ENCODE results near the gene PPM1D.

Gene PPM1D

DNA sequence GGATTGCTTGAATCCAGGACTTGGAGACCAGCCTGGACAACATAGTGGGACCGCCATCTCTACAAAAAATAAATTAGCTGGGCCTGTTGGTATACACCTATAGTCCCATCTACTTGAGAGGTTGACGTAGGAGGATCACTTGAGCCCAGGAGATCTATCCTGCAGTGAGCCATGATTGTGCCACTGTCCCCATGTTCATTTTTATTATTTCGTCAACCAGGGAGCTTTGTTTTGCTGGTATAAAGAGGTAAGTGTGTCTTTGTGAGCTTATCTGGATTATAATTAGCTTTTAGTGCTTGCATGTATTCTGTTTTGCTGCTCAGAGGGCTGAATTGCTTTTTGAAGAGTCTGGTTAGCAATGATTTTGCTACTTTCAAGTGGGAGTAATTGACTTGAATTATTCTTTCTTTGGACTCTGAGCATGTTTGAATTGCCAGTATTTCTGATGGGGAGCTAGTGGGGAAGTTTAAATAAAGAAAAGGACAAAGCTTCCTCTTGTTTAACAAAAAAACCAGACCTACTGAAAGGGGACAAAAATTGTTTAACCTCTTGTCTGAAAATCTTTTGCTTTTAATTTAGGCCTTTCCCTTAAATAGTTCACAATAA is 46.0 kb downstream of the PPM1D start:
- H3K4me3 ChIP-seq (ENCODE audit: low read depth, low read length) = no peak overlapping the region
- ChIA-PET POLR2A (no interaction called here), CTCF (interaction anchor here (1.2 kb wide), 1 partner anchor 9 kb away, joined by 7 read pairs; no protein-coding TSS in a partner anchor)
- TF ChIP-seq, protein P1, sequence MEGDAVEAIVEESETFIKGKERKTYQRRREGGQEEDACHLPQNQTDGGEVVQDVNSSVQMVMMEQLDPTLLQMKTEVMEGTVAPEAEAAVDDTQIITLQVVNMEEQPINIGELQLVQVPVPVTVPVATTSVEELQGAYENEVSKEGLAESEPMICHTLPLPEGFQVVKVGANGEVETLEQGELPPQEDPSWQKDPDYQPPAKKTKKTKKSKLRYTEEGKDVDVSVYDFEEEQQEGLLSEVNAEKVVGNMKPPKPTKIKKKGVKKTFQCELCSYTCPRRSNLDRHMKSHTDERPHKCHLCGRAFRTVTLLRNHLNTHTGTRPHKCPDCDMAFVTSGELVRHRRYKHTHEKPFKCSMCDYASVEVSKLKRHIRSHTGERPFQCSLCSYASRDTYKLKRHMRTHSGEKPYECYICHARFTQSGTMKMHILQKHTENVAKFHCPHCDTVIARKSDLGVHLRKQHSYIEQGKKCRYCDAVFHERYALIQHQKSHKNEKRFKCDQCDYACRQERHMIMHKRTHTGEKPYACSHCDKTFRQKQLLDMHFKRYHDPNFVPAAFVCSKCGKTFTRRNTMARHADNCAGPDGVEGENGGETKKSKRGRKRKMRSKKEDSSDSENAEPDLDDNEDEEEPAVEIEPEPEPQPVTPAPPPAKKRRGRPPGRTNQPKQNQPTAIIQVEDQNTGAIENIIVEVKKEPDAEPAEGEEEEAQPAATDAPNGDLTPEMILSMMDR (IDR thresholded peaks at IDR 0.05; ENCODE audit: insufficient read depth, low read length, missing control alignments) = no peak
- DNase-seq (ENCODE audit: low read depth, low spot score) = no peak

DNA sequence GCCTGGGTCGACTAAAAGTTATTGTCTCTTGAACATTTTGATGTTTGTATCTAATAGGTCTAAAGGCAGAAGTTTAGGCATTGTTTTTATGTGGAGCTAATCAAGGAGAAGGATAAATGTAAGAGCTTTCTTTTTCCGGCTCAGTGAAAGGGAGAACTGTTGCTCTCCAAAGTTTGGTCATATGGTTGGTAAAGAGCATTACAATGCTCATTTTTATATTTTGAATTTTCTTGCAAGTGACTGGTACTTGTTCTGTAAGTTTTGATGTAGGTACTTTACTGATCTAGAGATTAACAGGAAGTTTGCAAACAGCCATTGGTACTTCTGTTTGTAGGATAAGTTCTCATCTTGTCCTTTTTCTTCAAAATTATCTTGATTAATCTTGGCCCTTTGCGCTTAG is 46.7 kb downstream of the PPM1D start:
- ChIA-PET CTCF (interaction anchor here (1.2 kb wide), 1 partner anchor 10 kb away, joined by 7 read pairs; no protein-coding TSS in a partner anchor), POLR2A (no interaction called here)
- no peak overlapping the region for H3K4me3 ChIP-seq (ENCODE audit: low read depth, low read length)
- no peak for DNase-seq (ENCODE audit: low read depth, low spot score)
- TF ChIP-seq, protein P1 (IDR thresholded peaks at IDR 0.05; ENCODE audit: insufficient read depth, low read length, missing control alignments) = no peak

DNA sequence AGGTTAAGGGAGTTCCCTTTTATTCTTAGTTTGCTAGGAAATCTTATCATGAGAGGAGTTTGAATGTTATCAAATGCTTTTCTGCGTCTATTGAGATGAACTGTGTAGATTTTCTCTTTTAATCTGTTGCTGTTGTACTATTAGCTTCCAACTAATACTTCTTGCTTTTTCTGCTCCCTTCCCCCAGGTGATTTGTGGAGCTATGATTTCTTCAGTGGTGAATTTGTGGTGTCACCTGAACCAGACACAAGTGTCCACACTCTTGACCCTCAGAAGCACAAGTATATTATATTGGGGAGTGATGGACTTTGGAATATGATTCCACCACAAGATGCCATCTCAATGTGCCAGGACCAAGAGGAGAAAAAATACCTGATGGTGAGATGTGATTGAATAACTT is 47.7 kb downstream of the PPM1D start:
- DNase-seq (ENCODE audit: low read depth, low spot score) = no peak
- ChIA-PET POLR2A (no interaction called here), CTCF (interaction anchor here (0.7 to 1.0 kb wide), 4 partner anchors 9 to 16 kb away, joined by 3 to 6 read pairs (median 4); no protein-coding TSS in a partner anchor)
- TF ChIP-seq, protein P1 (IDR thresholded peaks at IDR 0.05; ENCODE audit: insufficient read depth, low read length, missing control alignments) = no peak
- H3K4me3 ChIP-seq (ENCODE audit: low read depth, low read length) = no peak overlapping the region

DNA sequence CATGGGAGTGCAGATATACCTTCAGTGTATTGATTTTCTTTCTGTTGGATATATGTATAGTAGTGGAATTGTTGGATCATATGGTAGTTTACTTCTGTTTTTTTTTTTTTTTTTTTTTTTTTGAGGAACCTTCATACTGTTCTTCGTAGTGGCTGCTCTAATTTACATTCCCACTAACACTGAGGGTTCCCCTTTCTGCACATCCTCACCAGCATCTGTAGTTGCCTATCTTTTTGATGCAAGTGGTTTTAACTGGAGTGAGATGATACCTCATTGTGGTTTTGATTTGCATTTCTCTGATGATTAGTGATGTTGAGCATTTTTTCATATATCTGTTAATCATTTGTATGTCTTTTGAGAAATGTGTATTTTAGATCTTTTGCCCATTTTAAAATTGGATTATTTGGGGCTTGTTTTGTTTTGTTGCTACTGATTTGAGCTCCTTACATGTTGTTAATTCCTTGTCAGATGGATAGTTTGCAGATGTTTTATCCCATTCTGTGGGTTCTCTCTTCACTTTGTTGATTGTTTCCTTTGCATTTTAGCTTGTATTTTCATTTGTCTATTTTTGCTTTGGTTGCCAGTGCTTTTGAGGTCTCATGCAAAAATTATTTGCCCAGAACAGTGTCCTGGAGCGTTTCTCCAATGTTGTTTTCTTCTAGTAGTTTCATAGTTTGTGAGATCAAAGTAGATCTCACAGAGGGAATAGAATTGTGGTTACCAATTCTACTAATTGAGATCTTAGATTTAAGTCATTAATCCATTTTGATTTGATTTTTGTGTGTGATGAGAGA is 52.7 kb downstream of the PPM1D start:
- TF ChIP-seq, protein P1 (IDR thresholded peaks at IDR 0.05; ENCODE audit: insufficient read depth, low read length, missing control alignments) = no peak
- DNase-seq (ENCODE audit: low read depth, low spot score) = no peak
- H3K4me3 ChIP-seq (ENCODE audit: low read depth, low read length) = no peak overlapping the region
- POLR2A ChIA-PET = no interaction called here
- CTCF ChIA-PET = interaction anchor here (1.9 to 2.3 kb wide), 2 partner anchors 12 to 14 kb away, joined by 6 to 14 read pairs; no protein-coding TSS in a partner anchor

DNA sequence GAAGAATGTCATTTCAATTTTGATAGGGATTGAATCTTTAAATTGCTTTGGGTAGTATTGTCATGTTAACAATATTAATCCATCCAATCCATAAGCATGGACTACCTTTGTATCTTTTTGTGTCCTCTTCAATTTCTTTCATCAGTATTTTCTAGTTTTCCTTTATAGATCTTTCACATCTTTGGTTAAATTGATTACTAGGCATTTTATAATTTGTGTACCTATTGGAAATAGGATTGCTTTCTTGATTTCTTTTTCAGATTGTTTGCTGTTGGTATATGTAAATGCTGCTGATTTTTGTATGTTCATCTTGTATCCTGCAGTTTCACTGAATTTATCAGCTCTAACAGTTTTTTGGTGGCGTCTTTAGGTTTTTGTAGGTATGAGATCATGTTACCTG is 53.6 kb downstream of the PPM1D start:
- ChIA-PET CTCF (interaction anchor here (1.9 to 2.3 kb wide), 2 partner anchors 13 to 15 kb away, joined by 6 to 14 read pairs; no protein-coding TSS in a partner anchor), POLR2A (no interaction called here)
- no peak overlapping the region for H3K4me3 ChIP-seq (ENCODE audit: low read depth, low read length)
- TF ChIP-seq, protein P1 (IDR thresholded peaks at IDR 0.05; ENCODE audit: insufficient read depth, low read length, missing control alignments) = no peak
- DNase-seq (ENCODE audit: low read depth, low spot score) = no peak

DNA sequence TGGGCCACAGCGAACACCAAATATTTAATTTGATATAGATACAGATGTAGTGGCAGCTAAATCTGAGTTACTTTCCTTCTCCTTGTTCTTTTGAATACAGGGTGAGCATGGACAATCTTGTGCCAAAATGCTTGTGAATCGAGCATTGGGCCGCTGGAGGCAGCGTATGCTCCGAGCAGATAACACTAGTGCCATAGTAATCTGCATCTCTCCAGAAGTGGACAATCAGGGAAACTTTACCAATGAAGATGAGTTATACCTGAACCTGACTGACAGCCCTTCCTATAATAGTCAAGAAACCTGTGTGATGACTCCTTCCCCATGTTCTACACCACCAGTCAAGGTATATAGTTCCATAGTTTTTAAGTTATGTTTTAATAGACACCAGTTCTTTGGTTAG is 56.5 kb downstream of the PPM1D start:
- no peak overlapping the region for H3K4me3 ChIP-seq (ENCODE audit: low read depth, low read length)
- CTCF ChIA-PET = interaction anchor here (1.8 to 2.6 kb wide), 2 partner anchors 9 to 18 kb away, joined by 6 to 8 read pairs; no protein-coding TSS in a partner anchor
- TF ChIP-seq, protein P1 (IDR thresholded peaks at IDR 0.05; ENCODE audit: insufficient read depth, low read length, missing control alignments) = no peak
- POLR2A ChIA-PET = no interaction called here
- no peak for DNase-seq (ENCODE audit: low read depth, low spot score)

Measured in AG04449 (cell line).